HG03442 (cell line): ENCODE data around the gene GRAP.
"Not testable (repeated sequence)": the region's sequence is repeated elsewhere in the genome, so short reads cannot be mapped to it uniquely, and the experiment has no call there.

ENCODE experiments used
- ATAC-seq: cut with Tn5 transposase; IDR thresholded peaks from one replicate; pipeline ENCODE4 v1.9.1; 2021; ENCODE audit warnings: mild to moderate bottlenecking, moderate library complexity; ENCODE audit not compliant: unreplicated experiment

GRAP gene

GRCh38 chr17:19043032-19043431 lies 3.7 kb downstream of the GRAP start:
- ATAC-seq: not testable (repeated sequence)

- ATAC-seq: not testable (repeated sequence)
Observed at GRCh38 chr17:19042369-19042768, 4.4 kb downstream of the GRAP start.

GRCh38 chr17:19041871-19042270 lies 4.9 kb downstream of the GRAP start:
- ATAC-seq: not testable (repeated sequence)

- not testable (repeated sequence) for ATAC-seq
Observed at GRCh38 chr17:19040350-19040749, 6.4 kb downstream of the GRAP start.

- not testable (repeated sequence) for ATAC-seq
Observed at GRCh38 chr17:19038730-19039129, 8.0 kb downstream of the GRAP start.

- ATAC-seq: not testable (repeated sequence)
Observed at GRCh38 chr17:19038007-19038406, 8.8 kb downstream of the GRAP start.

GRCh38 chr17:19037547-19037946 lies 9.2 kb downstream of the GRAP start:
- ATAC-seq: not testable (repeated sequence)

GRCh38 chr17:19036186-19036585 lies 10.6 kb downstream of the GRAP start:
- ATAC-seq: peak; percentile 24

- not testable (repeated sequence) for ATAC-seq
Observed at GRCh38 chr17:19032377-19032988, 14.3 kb downstream of the GRAP start.

GRCh38 chr17:19031729-19032128 lies 15.0 kb downstream of the GRAP start:
- not testable (repeated sequence) for ATAC-seq

- not testable (repeated sequence) for ATAC-seq
Observed at GRCh38 chr17:19030771-19031449, 15.8 kb downstream of the GRAP start.

GRCh38 chr17:19029740-19030139 lies 17.0 kb downstream of the GRAP start:
- not testable (repeated sequence) for ATAC-seq

GRCh38 chr17:19028671-19029070 lies 18.1 kb downstream of the GRAP start:
- ATAC-seq: not testable (repeated sequence)

- no peak for ATAC-seq
Observed at GRCh38 chr17:19024101-19025078, 22.4 kb downstream of the GRAP start.

GRCh38 chr17:19023209-19023999 lies 23.4 kb downstream of the GRAP start:
- ATAC-seq: no peak

GRCh38 chr17:19022747-19023146 lies 24.0 kb downstream of the GRAP start:
- ATAC-seq: no peak

- ATAC-seq: no peak
Observed at GRCh38 chr17:19022128-19022527, 24.6 kb downstream of the GRAP start.

- no peak for ATAC-seq
Observed at GRCh38 chr17:19021622-19022083, 25.1 kb downstream of the GRAP start.

- not testable (repeated sequence) for ATAC-seq
Observed at GRCh38 chr17:19021011-19021621, 25.6 kb downstream of the GRAP start.

- no peak for ATAC-seq
Observed at GRCh38 chr17:19020016-19020415, 26.7 kb downstream of the GRAP start.
